HG03095 (cell line): ENCODE measurements around the gene RHOH.
"Not testable (repeated sequence)": the region's sequence is repeated elsewhere in the genome, so short reads cannot be mapped to it uniquely, and the experiment has no call there.

Experiments used
- ATAC-seq: cut with Tn5 transposase; IDR thresholded peaks from one replicate; pipeline ENCODE4 v1.9.1; 2021; ENCODE audit warnings: moderate library complexity; ENCODE audit not compliant: unreplicated experiment

The RHOH gene

DNA sequence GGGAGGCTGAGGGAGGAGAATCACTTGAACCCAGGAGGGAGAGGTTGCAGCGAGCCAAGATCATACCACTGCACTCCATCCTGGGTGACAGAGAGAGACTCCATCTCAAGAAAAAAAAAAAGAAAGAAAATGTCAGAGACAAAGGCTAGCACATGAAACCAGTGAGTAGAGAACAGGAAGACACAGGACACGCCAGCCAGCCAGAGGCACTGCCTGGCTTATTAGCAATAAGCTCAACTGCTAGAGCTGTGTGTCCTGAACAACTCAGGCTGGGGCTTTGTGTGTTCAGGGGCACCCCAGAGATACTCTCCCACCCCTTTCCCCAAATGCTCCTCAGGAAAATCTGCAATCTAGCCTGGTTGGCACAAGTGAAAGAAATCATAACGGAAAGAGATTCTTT, 60.0 kb downstream of the RHOH start:
- ATAC-seq = no peak

DNA sequence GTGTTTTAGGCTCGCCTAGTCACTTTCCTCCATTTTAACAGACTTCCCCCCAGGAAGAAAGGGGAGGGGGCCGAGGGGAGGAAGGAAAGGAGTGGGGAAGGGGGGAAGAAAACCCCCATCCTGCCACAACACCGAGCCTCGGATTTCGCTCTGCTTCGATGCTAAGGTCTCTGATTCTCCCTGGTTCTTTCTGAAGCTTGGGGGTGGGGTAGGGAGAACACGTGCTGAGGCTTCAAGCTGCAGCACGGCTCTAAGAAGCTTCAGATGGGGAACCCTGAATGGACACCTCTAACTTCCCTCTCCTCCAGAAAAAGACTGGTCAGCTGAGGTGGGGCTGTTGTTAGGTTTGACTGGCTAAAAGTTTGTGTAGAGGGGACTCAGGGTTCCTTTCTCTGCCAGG, 61.8 kb downstream of the RHOH start:
- ATAC-seq = no peak

DNA sequence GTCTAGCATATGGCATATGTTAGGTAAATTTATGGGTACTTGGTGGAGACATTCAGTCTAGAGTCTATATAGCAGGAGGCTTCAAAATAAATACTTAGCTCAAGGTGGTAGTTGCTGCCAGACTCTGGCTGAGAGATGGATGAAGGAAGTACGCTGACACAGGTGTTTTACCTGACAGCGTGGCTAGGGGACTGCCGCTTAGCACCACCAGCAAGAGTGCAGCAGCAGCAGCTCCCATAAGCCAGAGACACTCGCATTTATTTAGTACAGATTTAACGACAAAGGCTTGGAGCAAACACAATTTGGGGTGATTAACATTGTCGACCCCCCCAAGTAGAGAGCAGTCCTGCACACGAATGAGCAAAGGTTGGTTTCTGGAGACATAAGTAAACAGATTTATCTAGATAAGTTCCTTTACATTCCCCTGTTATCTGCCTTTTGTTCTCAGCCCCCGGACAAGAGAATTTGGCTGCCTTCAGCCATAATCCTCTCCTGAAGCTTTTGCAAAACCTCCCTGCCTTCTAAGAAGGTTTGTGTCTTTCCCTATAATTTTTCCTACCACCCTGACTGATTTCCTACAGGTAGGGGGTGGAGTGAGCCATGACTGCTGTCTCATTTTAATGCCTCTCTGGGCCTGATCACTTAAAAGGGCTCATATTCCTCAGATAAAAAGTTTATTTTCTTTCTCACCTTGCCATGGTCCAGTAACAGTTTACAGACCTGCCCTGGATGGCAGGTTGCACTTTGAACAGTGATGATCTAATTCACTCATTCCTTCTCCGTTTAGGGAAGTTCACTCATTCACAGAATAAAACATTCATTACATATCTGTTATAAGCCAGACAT, 64.6 kb downstream of the RHOH start:
- no peak for ATAC-seq

DNA sequence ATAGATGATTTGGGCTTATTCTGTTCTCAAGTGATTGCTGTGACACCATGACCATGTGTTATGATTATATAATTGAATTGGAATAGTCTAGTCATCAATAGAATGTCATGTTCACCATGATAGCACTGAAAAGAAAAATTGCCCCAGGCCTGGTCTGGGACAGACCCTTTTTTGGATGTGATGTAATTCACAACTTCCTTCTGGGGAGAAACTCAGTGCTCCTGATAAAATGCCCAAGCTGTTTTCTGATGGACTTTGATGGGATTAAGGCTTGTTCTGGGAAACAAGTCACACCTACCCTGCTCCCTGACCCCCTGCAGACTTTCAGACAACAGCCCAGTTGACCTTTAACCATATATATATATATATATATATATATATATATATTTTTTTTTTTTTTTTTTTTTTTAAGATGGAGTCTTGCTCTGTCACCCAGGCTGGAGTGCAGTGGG, 65.3 kb downstream of the RHOH start:
- ATAC-seq = no peak

DNA sequence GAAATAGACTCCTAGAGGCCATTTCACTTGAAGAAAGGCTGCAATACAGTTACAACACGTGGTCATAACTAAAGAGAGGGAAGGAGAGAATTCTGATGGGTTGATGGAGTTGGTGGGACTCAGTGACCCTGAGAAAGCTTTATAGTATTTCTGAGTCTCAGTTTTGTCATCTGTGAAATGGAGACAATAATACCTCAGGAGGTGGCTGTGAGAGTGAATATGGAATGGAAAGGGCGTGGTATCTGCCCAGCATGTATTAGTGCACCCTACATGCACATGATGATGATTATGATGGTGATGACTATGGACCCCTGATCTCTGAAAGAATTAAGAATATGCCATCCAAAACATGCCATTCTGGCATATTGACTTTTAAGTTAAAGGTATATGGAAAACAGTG, 66.0 kb downstream of the RHOH start:
- ATAC-seq = no peak

DNA sequence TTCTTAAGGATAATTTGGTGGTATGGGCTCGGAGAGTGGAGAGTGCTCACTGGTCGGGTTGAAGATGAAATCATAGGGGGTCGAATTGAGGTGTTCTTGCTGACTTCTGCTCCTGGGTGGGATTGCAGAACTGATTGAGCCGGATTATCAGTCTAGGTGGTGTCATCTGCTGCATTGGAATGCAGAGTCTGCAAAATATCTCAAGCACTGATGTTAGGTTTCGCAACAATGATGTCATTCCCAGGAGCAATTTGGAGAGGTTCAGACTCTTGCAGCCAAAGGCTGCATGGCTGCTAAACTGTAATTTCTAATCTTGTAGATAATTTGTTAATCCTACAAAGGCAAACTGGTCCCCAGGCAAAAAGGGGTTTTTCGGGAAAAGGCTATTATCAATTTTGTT, 67.7 kb downstream of the RHOH start:
- ATAC-seq = no peak

DNA sequence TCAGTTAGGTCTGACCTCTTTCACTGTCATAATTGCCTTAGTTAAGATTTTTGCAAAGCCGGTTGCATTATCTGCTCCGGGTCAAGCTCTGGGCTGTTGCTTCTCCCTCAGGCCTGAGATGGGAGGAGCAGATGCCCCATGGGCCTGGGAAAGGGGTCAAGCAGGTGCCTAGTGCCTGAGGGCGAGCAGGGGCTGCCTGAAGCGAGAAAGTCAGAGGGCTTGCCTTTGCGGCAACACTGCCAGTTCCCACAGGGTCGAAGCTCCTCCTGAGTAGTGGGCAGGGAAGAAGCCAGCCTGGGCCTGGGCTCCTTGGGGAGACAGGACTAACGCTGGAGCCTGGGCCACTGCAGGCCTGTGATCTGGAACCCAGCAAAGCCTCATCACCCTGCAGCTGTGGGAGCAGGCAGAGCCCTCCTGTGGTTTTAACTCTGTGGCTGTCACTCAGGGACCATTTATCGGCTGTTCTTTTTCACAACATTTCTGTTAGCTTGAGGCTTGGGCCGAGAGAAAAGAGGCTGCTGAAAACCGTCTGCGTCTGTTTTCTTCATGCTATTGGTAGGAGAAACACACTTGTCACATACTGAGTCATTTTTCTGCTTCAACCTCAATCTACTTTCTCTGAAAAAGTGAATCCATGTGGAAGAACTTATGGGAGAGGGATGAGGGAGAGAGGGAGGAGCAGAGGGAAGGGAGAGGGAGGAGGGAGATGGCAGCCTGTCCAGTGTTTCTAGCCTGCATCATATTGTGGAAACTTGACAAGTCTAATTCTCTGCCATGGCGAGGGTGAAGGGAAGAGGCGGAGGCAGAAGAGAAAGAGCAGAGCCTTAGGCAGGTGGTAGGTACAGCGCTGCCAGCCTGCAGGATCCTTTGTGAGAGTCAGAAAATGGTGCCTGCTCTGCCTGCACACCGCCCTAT, 68.4 kb downstream of the RHOH start:
- no peak for ATAC-seq

DNA sequence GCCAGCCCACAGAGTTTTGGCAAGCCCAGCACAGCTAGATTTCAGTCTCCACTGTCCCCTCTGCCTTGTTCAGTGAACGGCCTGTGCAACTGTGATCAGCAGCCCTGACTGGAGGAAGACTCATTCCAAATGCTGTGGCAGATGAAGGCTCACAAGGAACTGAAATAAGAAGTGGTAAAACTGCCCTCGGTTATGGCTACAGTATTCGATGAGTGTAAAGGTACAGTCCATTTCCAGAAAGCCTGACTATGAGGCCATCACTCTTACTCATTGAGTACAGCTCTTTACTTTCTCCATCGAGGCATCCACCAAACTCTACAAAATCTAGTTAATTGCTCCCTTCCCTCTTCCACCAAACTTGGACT, 69.1 kb downstream of the RHOH start:
- no peak for ATAC-seq

DNA sequence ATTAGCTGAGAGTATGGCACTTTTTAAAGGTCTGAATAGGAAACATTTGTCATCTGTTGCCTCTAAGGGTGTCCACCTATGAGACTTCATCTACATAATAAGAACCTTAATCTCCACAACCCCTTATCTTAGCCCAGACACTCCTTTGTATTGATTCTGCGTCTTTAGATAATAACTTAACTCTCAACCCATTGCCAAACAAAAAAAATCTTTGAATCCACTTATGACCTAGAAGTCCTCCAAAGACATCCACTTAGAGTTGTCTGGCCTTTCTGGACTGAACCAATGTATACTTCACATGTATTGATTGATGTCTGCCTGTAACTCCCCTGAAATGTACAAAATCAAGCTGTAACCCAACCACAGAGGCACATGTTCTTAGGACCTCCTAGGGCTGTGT, 72.3 kb downstream of the RHOH start:
- no peak for ATAC-seq

DNA sequence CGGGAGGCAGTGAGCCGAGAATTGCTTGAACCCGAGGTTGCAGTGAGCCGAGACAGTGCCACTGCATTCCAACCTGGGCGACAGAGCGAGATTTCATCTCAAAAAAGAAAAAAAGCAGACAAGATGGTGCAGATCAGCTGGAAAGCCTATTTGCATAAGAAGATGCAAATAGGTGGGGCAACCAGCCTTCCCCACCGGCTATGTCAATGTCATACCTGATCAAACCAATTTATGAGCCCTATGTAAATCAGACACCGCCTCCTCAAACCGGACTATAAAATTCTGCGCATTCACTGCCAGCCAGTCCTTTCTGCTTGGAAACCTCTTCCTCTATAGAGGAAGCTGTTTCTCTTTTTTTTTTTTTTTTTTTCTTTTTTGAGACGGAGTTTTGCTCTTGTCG, 73.8 kb downstream of the RHOH start:
- no peak for ATAC-seq

DNA sequence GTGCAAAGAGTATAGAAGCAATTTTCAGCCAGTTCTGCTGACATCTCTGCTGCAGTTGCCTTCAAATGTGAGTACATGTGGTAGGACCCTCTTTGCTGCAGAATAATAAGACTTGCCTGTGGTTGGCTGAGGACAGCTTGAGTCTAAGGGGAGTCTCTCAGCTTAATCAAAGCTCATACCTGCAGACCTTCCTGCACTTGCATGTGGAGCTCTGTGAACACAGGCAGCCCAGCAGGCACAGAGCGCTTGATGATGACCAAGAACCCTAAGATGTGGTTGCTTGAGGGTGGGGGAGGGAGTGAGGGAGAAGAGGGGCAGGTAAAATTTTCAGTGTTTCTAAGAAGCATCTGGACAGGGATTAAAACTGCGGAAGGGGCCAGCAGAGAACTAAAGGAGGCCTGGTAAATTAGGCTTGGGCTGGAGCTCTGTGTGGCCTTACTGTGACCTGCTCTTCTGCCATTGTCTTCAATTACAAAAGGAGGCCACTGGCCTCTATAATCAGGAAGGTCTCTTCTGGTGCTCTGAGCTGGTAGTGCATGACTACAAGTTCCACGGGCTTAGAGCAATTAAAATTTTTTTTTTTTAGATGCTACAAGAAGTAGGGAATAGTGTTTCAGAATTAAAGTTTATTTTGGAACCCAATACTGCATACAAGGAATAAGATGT, 78.4 kb downstream of the RHOH start:
- no peak for ATAC-seq

DNA sequence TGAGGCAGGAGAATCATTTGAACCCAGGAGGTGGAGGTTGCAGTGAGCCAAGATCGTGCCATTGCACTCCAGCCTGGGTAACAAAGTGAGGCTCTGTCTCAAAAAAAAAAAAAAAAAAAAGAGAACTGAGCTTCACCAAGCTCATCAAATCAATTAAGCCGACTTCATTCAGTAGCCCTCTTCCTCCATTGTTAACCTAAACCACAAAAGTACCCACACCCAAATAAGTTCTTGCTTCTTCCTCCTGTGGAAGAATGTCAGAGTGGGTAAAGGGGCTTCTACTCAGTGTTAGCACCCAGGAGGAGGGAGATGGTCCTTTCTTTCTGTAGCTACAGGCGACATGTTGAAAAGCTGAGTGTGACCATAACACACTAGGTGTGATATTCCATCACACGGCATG, 79.7 kb downstream of the RHOH start:
- ATAC-seq = no peak

DNA sequence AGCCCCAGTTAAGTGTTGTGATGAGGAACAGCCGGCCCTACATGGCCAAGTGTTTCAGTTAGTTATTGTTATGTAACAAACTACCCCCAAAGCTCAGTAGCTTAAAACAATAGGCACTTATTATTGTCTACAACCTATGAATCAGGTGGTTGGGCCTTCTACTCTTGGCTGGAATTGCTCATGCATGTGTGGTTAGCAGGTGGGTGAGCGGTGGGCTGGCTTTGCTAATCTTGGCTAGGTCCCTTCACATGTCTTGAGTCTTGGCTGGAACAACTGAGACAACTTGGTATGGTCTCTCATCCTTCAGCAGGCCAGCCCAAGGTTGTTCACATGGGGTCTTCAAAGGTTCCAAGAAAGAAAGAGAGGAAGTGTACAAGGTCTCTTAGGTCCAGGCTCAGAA, 83.8 kb downstream of the RHOH start:
- no peak for ATAC-seq

DNA sequence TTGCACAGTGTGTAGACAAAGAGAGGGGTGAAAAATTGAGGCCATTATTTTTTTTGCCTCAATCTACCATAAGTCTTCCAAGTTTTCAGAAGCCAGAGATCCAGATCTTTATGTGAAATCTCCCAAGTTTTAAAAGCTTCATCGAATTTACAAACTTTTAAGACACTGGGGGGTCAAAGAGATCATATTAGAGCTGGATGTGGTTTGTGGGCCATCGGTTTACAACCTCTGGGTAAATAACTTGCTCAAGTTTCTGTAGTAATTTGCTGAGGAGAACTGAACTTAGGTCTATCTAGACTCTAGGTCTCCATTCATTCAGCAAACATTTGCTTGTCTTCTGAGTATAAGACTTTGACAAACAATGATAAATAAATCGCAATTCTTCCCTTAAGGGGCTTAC, 84.3 kb downstream of the RHOH start:
- ATAC-seq = no peak

DNA sequence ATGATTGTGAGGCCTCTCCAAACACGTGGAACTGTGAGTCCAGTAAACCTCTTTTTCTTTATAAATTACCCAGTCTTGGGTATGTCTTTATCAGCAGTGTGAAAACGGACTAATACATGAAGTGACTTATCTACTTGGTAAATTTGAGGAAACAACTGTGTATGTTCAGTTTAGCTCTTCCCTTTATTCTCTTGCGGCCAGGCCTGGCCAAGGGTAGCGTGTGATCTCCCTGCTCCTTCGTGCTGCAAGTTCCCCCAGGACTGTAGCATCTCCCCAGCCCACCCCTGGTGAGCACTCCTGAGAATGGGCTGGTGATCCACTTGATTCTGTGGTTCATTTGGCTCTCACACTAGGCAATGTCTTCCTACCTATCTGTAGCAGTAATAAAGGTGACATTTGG, 85.1 kb downstream of the RHOH start:
- ATAC-seq = no peak

DNA sequence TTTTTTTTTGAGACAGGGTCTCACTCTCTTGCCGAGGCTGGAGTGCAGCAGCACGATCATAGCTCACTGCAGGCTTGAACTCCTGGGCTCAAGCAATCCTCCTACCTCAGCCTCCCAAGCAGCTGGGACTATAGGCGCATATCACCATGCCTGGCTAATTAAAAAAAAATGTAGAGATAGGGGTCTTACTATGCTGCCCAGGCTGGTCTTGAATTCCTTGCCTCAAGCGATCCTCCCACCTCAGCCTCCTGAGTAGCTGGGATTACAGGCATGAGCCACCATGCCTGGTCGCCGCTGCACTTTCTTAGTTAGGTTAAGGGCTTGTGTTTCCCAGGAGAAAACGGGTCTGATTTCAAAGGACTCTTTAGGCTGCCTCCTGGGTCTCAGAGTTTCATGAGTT, 86.0 kb downstream of the RHOH start:
- ATAC-seq = not testable (repeated sequence)

DNA sequence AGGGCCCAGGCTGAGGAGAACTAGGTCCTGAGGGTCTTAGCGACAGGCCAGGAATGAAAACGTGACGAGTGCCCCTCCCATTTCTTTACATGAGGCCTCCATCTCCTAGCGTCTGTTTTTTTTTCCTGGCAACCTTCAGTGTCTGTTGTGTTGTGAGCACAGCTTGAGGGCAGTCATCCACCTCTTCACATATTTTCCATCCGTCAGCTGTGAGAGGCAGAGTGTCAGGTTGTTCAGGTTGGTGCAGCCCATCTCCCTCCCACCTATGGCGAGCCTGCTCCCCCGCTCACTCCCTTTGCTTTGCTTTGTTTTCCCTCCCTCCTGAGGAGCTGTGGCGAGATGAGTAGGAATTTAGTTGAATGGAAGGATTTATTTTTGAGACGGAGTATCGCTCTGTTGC, 86.6 kb downstream of the RHOH start:
- ATAC-seq = no peak

DNA sequence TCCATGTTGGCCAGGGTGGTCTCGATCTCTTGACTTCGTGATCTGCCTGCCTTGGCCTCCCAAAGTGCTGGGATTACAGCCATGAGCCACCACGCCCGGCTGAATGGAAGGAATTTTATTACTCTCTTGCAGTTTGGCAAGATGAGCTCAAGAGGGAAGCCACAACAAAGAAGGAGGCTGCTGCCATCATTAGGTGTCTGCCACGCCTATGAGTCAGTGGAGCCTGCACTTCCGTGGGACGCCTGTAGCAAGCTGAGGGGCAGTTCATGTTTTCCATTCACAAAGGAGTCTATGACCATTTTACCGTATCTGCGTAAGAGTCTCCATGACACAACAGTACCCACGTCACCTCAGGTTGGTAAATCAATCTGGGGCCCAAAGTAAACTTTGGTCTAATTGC, 87.1 kb downstream of the RHOH start:
- ATAC-seq = no peak

DNA sequence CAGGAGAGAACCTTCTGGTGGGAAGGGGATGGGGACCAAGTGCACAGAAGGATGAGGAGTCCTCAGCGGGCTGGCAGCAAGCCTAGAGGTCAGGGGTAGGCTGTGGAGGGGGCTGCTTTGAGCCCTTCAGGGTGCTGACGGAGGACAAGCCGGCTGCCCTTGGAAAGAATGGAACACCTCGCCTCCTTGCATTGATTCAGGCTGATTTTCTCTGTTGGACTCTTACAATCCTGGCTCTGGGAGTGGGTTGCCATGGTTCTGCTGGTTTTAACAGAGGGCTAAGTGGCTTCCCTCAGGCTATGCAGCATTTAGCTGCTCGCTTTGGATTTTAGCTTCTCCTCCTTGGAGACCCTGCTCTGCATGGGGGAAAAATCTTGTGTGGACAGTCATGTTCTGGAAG, 88.9 kb downstream of the RHOH start:
- ATAC-seq = no peak

DNA sequence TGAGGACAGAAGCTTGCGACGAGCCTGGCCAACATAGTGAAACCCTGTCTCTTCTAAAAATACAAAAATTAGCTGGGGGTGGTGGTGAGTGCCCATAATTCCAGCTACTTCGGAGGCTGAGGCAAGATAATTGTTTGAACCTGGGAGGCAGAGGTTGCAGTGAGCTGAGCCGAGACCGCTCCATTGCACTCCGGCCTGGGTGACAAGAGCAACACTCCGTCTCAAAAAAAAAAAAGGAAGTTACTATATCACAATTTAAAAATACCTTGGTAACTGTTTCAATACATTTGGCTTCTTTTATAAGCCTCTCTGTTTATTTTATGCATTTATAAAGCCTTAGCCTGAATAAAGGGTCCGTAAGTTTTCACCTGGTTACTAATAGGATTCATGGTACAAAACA, 91.7 kb downstream of the RHOH start:
- ATAC-seq = no peak

DNA sequence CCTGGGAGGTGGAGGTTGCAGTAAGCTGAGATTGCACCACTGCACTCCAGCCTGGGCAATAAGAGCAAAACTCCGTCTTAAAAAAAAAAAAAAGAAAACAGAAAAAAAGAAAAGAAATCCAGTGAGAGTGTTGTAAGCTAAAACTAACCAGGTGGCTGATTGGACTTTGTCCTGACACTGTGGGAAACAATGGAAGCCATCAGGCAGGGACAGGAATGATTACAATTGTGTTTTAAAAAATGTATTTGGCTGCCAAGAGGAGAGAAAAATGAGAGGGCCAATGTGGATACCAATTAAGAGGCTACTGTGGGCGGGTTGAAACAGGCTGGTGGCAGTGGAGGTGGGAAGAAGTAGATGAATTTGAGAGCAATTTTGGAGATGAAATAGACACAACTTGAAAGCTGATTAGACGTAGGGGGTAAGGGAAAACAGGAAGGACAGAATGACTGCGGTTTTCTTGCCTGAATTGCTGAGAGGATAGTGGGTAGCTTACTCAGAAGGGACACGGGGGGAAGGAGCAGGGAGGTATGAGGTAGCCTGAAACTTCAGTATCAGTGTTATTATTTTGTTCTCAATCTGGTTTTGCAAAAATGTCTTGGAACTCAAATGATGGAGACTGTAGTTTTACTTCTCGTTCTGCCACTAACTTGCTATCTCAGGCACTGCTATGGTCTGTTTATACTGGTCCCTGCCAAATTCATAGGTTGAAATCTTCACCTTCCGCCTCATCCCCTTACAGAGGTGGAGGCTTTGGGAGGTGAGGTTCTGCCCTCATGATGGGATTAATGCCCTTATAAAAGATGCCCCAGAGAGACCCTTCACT, 92.7 kb downstream of the RHOH start:
- ATAC-seq = no peak
